HEK293 (cell line): ENCODE results near the gene FOSL1.

Source experiments
- EGR2 ChIP-seq: fragments of 450-650 bp; formaldehyde crosslinking; IDR thresholded peaks from 2 replicates; pipeline ENCODE4 v1.5.1; 2016; ENCODE audit warnings: low read depth, missing biosample characterization, missing genetic modification characterization
- ELK4 ChIP-seq: IDR thresholded peaks from 2 replicates; pipeline ENCODE4 v1.6.1; 2011; ENCODE audit warnings: mild to moderate bottlenecking, low read depth, low read length, borderline replicate concordance
- GLI2 ChIP-seq: fragments of 450-650 bp; formaldehyde crosslinking; IDR thresholded peaks from 2 replicates; pipeline ENCODE4; 2017; ENCODE audit warnings: missing biosample characterization, missing genetic modification characterization, low read depth, borderline replicate concordance
- GLIS1 ChIP-seq: fragments of 450-650 bp; formaldehyde crosslinking; IDR thresholded peaks from 2 replicates; pipeline ENCODE4 v1.5.1; 2016; ENCODE audit warnings: missing biosample characterization, missing genetic modification characterization
- SCRT2 ChIP-seq: fragments of 450-650 bp; formaldehyde crosslinking; IDR thresholded peaks from 2 replicates; pipeline ENCODE4 v1.5.1; 2016; ENCODE audit warnings: missing biosample characterization, missing genetic modification characterization
- SP2 ChIP-seq: fragments of 450-650 bp; formaldehyde crosslinking; IDR thresholded peaks from 2 replicates; pipeline ENCODE4 v1.5.1; 2016; ENCODE audit warnings: missing biosample characterization, missing genetic modification characterization
- ZBTB21 ChIP-seq: fragments of 450-650 bp; formaldehyde crosslinking; IDR thresholded peaks from 2 replicates; pipeline ENCODE4 v1.5.1; 2017; ENCODE audit warnings: missing biosample characterization, missing genetic modification characterization
- ZBTB26 ChIP-seq: fragments of 450-650 bp; formaldehyde crosslinking; optimal IDR thresholded peaks from 2 replicates; pipeline ENCODE3; 2016; ENCODE audit warnings: missing biosample characterization, mild to moderate bottlenecking, missing genetic modification characterization
- ZBTB48 ChIP-seq: fragments of 450-650 bp; formaldehyde crosslinking; IDR thresholded peaks from 2 replicates; pipeline ENCODE4 v1.5.1; 2016; ENCODE audit warnings: missing biosample characterization, missing genetic modification characterization
- ZBTB7A ChIP-seq: fragments of 450-650 bp; formaldehyde crosslinking; IDR thresholded peaks from 2 replicates; pipeline ENCODE4 v1.5.1; 2016; ENCODE audit warnings: low read depth, missing biosample characterization, missing genetic modification characterization
- ZBTB8A ChIP-seq: fragments of 450-650 bp; formaldehyde crosslinking; IDR thresholded peaks from 2 replicates; pipeline ENCODE4 v1.5.1; 2016; ENCODE audit warnings: missing biosample characterization, missing genetic modification characterization
- ZEB2 ChIP-seq: fragments of 450-650 bp; formaldehyde crosslinking; IDR thresholded peaks from 2 replicates; pipeline ENCODE4 v1.5.1; 2016; ENCODE audit warnings: missing biosample characterization, missing genetic modification characterization
- ZNF16 ChIP-seq: fragments of 450-650 bp; formaldehyde crosslinking; IDR thresholded peaks from 2 replicates; pipeline ENCODE4 v1.5.1; 2016; ENCODE audit warnings: low read depth, missing biosample characterization, missing genetic modification characterization
- ZNF211 ChIP-seq: fragments of 450-650 bp; formaldehyde crosslinking; IDR thresholded peaks from 2 replicates; pipeline ENCODE4 v1.5.1; 2016; ENCODE audit warnings: low read depth, missing biosample characterization, missing genetic modification characterization
- ZNF214 ChIP-seq: fragments of 450-650 bp; formaldehyde crosslinking; IDR thresholded peaks from 2 replicates; pipeline ENCODE4 v1.5.1; 2017; ENCODE audit warnings: missing biosample characterization, mild to moderate bottlenecking, missing genetic modification characterization, borderline replicate concordance
- ZNF23 ChIP-seq: fragments of 450-650 bp; formaldehyde crosslinking; IDR thresholded peaks from 2 replicates; pipeline ENCODE4 v1.5.1; 2016; ENCODE audit warnings: missing biosample characterization, missing genetic modification characterization, borderline replicate concordance
- ZNF426 ChIP-seq: fragments of 450-650 bp; formaldehyde crosslinking; IDR thresholded peaks from 2 replicates; pipeline ENCODE4 v1.5.1; 2017; ENCODE audit warnings: missing biosample characterization, missing genetic modification characterization, mild to moderate bottlenecking, inconsistent platforms, moderate library complexity
- ZNF449 ChIP-seq: fragments of 450-650 bp; formaldehyde crosslinking; IDR thresholded peaks from 2 replicates; pipeline ENCODE4 v1.5.1; 2017; ENCODE audit warnings: missing biosample characterization, mild to moderate bottlenecking, missing genetic modification characterization, moderate library complexity
- ZNF521 ChIP-seq: fragments of 450-650 bp; formaldehyde crosslinking; IDR thresholded peaks from 2 replicates; pipeline ENCODE4 v1.5.1; 2017; ENCODE audit warnings: missing biosample characterization, mild to moderate bottlenecking, missing genetic modification characterization
- ZNF544 ChIP-seq: fragments of 450-650 bp; formaldehyde crosslinking; IDR thresholded peaks from 2 replicates; pipeline ENCODE4 v1.5.0; 2017; ENCODE audit warnings: missing biosample characterization, missing genetic modification characterization
- ZNF561 ChIP-seq: fragments of 450-650 bp; IDR thresholded peaks from 2 replicates; pipeline ENCODE4 v1.5.1; 2018; ENCODE audit warnings: missing biosample characterization, missing genetic modification characterization, borderline replicate concordance
- ZNF571 ChIP-seq: fragments of 450-650 bp; formaldehyde crosslinking; IDR thresholded peaks from 2 replicates; pipeline ENCODE4 v1.5.0; 2017; ENCODE audit warnings: missing biosample characterization, missing genetic modification characterization
- ZNF747 ChIP-seq: fragments of 450-650 bp; formaldehyde crosslinking; IDR thresholded peaks from 2 replicates; pipeline ENCODE4 v1.5.1; 2016; ENCODE audit warnings: missing biosample characterization, missing genetic modification characterization
- ZXDB ChIP-seq: fragments of 450-650 bp; formaldehyde crosslinking; IDR thresholded peaks from 2 replicates; pipeline ENCODE4 v1.5.1; 2016; ENCODE audit warnings: missing biosample characterization, missing genetic modification characterization
- TF ChIP-seq, protein P1 (sequence below): sonication (generic); formaldehyde crosslinking; IDR thresholded peaks from 2 replicates; pipeline ENCODE4 v1.8.1; 2022; ENCODE audit warnings: mild to moderate bottlenecking, moderate library complexity, missing genetic modification reagents
- TF ChIP-seq, protein P2 (sequence below): fragments of 450-650 bp; formaldehyde crosslinking; IDR thresholded peaks from 2 replicates; pipeline ENCODE4 v1.5.1; 2016; ENCODE audit warnings: missing biosample characterization, missing genetic modification characterization
- TF ChIP-seq, protein P3 (sequence below): fragments of 450-650 bp; formaldehyde crosslinking; IDR thresholded peaks from 2 replicates; pipeline ENCODE4 v1.5.1; 2016; ENCODE audit warnings: missing biosample characterization, missing genetic modification characterization
- TF ChIP-seq, protein P4 (sequence below): fragments of 450-650 bp; formaldehyde crosslinking; IDR thresholded peaks from 2 replicates; pipeline ENCODE4 v1.5.1; 2016; ENCODE audit warnings: missing biosample characterization, missing genetic modification characterization

Gene FOSL1

GRCh38 chr11:65888163-65888814, 11.9 kb downstream of the FOSL1 start, which contains the start of gene FIBP (continued):
- peak; percentile 84 for TF ChIP-seq ZEB2 (tag by site-specific recombination)
- TF ChIP-seq ZBTB26 (tag by site-specific recombination), result peak; percentile 97
- no peak for TF ChIP-seq ZNF747 (tag by site-specific recombination)
- no peak for TF ChIP-seq ZNF571 (tag by site-specific recombination)
- peak; percentile 44 for TF ChIP-seq ZBTB48 (tag by site-specific recombination)
- no peak for TF ChIP-seq ZNF214 (tag by site-specific recombination)
- TF ChIP-seq, protein P1, sequence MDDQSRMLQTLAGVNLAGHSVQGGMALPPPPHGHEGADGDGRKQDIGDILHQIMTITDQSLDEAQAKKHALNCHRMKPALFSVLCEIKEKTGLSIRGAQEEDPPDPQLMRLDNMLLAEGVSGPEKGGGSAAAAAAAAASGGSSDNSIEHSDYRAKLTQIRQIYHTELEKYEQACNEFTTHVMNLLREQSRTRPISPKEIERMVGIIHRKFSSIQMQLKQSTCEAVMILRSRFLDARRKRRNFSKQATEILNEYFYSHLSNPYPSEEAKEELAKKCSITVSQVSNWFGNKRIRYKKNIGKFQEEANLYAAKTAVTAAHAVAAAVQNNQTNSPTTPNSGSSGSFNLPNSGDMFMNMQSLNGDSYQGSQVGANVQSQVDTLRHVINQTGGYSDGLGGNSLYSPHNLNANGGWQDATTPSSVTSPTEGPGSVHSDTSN (CRISPR knock-in tag), result 0 out of 2 replicates have a peak, but pooled peaks have one; percentile 52
- no peak for TF ChIP-seq GLIS1 (tag by site-specific recombination)
- peak; percentile 84 for TF ChIP-seq ZBTB21 (tag by site-specific recombination)
- no peak for TF ChIP-seq ZNF23
- no peak for TF ChIP-seq ZNF211
- TF ChIP-seq SCRT2, result no peak
- TF ChIP-seq ZBTB8A (tag by site-specific recombination), result peak; percentile 79
- no peak for TF ChIP-seq ZNF544 (tag by site-specific recombination)
- TF ChIP-seq EGR2 (tag by site-specific recombination), result no peak
- 0 out of 2 replicates have a peak, but pooled peaks have one; percentile 42 for TF ChIP-seq ZNF561 (tag by site-specific recombination)
- no peak for TF ChIP-seq ZNF449 (tag by site-specific recombination)
- no peak for TF ChIP-seq GLI2 (tag by site-specific recombination)
- no peak; the same call in 1 of the 2 replicates for TF ChIP-seq ZBTB7A (tag by site-specific recombination)
- TF ChIP-seq, protein P2, sequence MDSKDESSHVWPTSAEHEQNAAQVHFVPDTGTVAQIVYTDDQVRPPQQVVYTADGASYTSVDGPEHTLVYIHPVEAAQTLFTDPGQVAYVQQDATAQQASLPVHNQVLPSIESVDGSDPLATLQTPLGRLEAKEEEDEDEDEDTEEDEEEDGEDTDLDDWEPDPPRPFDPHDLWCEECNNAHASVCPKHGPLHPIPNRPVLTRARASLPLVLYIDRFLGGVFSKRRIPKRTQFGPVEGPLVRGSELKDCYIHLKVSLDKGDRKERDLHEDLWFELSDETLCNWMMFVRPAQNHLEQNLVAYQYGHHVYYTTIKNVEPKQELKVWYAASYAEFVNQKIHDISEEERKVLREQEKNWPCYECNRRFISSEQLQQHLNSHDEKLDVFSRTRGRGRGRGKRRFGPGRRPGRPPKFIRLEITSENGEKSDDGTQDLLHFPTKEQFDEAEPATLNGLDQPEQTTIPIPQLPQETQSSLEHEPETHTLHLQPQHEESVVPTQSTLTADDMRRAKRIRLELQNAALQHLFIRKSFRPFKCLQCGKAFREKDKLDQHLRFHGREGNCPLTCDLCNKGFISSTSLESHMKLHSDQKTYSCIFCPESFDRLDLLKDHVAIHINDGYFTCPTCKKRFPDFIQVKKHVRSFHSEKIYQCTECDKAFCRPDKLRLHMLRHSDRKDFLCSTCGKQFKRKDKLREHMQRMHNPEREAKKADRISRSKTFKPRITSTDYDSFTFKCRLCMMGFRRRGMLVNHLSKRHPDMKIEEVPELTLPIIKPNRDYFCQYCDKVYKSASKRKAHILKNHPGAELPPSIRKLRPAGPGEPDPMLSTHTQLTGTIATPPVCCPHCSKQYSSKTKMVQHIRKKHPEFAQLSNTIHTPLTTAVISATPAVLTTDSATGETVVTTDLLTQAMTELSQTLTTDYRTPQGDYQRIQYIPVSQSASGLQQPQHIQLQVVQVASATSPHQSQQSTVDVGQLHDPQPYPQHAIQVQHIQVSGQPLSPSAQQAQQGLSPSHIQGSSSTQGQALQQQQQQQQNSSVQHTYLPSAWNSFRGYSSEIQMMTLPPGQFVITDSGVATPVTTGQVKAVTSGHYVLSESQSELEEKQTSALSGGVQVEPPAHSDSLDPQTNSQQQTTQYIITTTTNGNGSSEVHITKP (tag by site-specific recombination), result 0 out of 2 replicates have a peak, but pooled peaks have one; percentile 71
- no peak; the same call in 1 of the 2 replicates for TF ChIP-seq ELK4
- peak; percentile 83 for TF ChIP-seq ZXDB (tag by site-specific recombination)
- no peak for TF ChIP-seq ZNF521 (tag by site-specific recombination)
- TF ChIP-seq SP2, result peak; percentile 85
- TF ChIP-seq, protein P3, sequence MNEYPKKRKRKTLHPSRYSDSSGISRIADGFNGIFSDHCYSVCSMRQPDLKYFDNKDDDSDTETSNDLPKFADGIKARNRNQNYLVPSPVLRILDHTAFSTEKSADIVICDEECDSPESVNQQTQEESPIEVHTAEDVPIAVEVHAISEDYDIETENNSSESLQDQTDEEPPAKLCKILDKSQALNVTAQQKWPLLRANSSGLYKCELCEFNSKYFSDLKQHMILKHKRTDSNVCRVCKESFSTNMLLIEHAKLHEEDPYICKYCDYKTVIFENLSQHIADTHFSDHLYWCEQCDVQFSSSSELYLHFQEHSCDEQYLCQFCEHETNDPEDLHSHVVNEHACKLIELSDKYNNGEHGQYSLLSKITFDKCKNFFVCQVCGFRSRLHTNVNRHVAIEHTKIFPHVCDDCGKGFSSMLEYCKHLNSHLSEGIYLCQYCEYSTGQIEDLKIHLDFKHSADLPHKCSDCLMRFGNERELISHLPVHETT (tag by site-specific recombination), result 0 out of 2 replicates have a peak, but pooled peaks have one; percentile 14
- TF ChIP-seq ZNF426 (tag by site-specific recombination), result no peak
- TF ChIP-seq, protein P4, sequence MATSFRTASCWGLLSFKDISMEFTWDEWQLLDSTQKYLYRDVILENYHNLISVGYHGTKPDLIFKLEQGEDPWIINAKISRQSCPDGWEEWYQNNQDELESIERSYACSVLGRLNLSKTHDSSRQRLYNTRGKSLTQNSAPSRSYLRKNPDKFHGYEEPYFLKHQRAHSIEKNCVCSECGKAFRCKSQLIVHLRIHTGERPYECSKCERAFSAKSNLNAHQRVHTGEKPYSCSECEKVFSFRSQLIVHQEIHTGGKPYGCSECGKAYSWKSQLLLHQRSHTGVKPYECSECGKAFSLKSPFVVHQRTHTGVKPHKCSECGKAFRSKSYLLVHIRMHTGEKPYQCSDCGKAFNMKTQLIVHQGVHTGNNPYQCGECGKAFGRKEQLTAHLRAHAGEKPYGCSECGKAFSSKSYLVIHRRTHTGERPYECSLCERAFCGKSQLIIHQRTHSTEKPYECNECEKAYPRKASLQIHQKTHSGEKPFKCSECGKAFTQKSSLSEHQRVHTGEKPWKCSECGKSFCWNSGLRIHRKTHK, result no peak
- TF ChIP-seq ZNF16 (tag by site-specific recombination), result no peak
